Measurements from ENCODE around the gene ZNF491.
A peak's percentile ranks its signal among the peaks of the same experiment; 100 is the strongest.

GRCh38 chr19:11814029-11814699 is 15.8 kb downstream of the ZNF491 start, which contains the start of gene ZNF440:
- TF ChIP-seq, protein P1, sequence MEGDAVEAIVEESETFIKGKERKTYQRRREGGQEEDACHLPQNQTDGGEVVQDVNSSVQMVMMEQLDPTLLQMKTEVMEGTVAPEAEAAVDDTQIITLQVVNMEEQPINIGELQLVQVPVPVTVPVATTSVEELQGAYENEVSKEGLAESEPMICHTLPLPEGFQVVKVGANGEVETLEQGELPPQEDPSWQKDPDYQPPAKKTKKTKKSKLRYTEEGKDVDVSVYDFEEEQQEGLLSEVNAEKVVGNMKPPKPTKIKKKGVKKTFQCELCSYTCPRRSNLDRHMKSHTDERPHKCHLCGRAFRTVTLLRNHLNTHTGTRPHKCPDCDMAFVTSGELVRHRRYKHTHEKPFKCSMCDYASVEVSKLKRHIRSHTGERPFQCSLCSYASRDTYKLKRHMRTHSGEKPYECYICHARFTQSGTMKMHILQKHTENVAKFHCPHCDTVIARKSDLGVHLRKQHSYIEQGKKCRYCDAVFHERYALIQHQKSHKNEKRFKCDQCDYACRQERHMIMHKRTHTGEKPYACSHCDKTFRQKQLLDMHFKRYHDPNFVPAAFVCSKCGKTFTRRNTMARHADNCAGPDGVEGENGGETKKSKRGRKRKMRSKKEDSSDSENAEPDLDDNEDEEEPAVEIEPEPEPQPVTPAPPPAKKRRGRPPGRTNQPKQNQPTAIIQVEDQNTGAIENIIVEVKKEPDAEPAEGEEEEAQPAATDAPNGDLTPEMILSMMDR (IDR thresholded peaks at IDR 0.05) = no peak
- TF ChIP-seq POLR2A (IDR thresholded peaks at IDR 0.05) = peak; percentile 87
